Endodermal cell (in vitro differentiated cells): ENCODE results near the gene CEP135. TPM values are rescaled to one million over a fixed set of nuclear protein-coding genes. Genes with fewer than 3 reads are reported as not detected.

Experiments used
- DNase-seq: peaks from one replicate; pipeline ENCODE4 v3.0.0-alpha.2; 2017
- H3K27ac ChIP-seq: 2 replicates; pipeline ENCODE4 v1.5.1; 2013; ENCODE audit warnings: mild to moderate bottlenecking, low read depth, low read length, moderate library complexity
- H3K27me3 ChIP-seq: 2 replicates; pipeline ENCODE4 v1.6.1; 2013; ENCODE audit warnings: mild to moderate bottlenecking, low read length, moderate library complexity; ENCODE audit not compliant: insufficient read depth, control insufficient read depth, poor library complexity, severe bottlenecking
- H3K36me3 ChIP-seq: 2 replicates; pipeline ENCODE4 v1.7.0; 2013; ENCODE audit warnings: mild to moderate bottlenecking, low read length, moderate library complexity; ENCODE audit not compliant: control insufficient read depth, insufficient read depth
- H3K4me1 ChIP-seq: one replicate; pipeline ENCODE4 v1.7.0; 2013; ENCODE audit warnings: low read length; ENCODE audit not compliant: control insufficient read depth, insufficient read depth
- H3K4me3 ChIP-seq: 2 replicates; pipeline ENCODE4 v1.5.1; 2013; ENCODE audit warnings: mild to moderate bottlenecking, low read length, moderate library complexity
- H3K9ac ChIP-seq: 2 replicates; pipeline ENCODE4 v1.6.1; 2013; ENCODE audit warnings: mild to moderate bottlenecking, low read length, moderate library complexity; ENCODE audit not compliant: poor library complexity, severe bottlenecking; ENCODE audit errors: extremely low read depth
- H3K9me3 ChIP-seq: 2 replicates; pipeline ENCODE4 v1.6.1; 2013; ENCODE audit warnings: mild to moderate bottlenecking, low read length, moderate library complexity; ENCODE audit not compliant: control insufficient read depth
- H3K27ac Mint-ChIP-seq: 2 replicates; pipeline ENCODE4 v1.8.0; 2020; ENCODE audit warnings: mixed read lengths
- H3K27me3 Mint-ChIP-seq: 2 replicates; pipeline ENCODE4 v1.8.0; 2021; ENCODE audit warnings: mild to moderate bottlenecking, mixed read lengths; ENCODE audit not compliant: insufficient read depth
- H3K36me3 Mint-ChIP-seq: 2 replicates; pipeline ENCODE4 v1.8.0; 2020; ENCODE audit warnings: low read depth, mixed read lengths
- H3K4me1 Mint-ChIP-seq: 2 replicates; pipeline ENCODE4 v1.8.0; 2020; ENCODE audit warnings: mixed read lengths
- H3K4me3 Mint-ChIP-seq: 2 replicates; pipeline ENCODE4 v1.8.0; 2020; ENCODE audit warnings: mild to moderate bottlenecking, moderate library complexity, mixed read lengths
- H3K9me3 Mint-ChIP-seq: 2 replicates; pipeline ENCODE4 v1.8.0; 2020; ENCODE audit warnings: mild to moderate bottlenecking, mixed read lengths
- CTCF ChIP-seq: fragments of 200-600 bp; sonication (generic); conservative IDR thresholded peaks from 2 replicates; pipeline ENCODE4 v1.5.0; 2021; ENCODE audit warnings: antibody characterized with exemption, mild to moderate bottlenecking
- WGBS, 2 experiments: methylation state at CpG; one replicate each; pipeline versions ENCODE4 v1.1.5 to v1.1.7; 2013; ENCODE audit warnings: missing lambda C conversion rate in 2 of 2, mixed read lengths in 1 of 2; ENCODE audit not compliant: insufficient coverage in 1 of 2, insufficient read length in 1 of 2; 5-methylcytosine and 5-hydroxymethylcytosine counted together
- total RNA-seq, 2 donors: library from RNA; stranded (reverse); fragmentation: NEBNext Ultra II Directional in 1 of 2; extraction: Animal tissue kit (Norgen Biotek cat#: 25700) in 1 of 2; gene quantifications; 2 replicates in 1 of 2; 3 replicates in 1 of 2; pipeline ENCODE4 v1.2.1, GENCODE V29; 2021

CEP135 gene
- total RNA-seq, 2 donors from 2014 or later, result 28.0 to 37.4 TPM

GRCh38 chr4:56038487-56039162, 89.9 kb downstream of the CEP135 start:
- Histone ChIP-seq H3K4me3 (no peak overlapping the region), H3K36me3 (no peaks in the 10 kb centered on the region), H3K27me3 (no peaks in the 10 kb centered on the region), H3K27ac (peak overlapping the region; percentile 36), H3K9me3 (no peaks in the 10 kb centered on the region), H3K4me1 (no peaks in the 10 kb centered on the region), H3K9ac (no peak overlapping the region)
- no peak overlapping the region for H3K27ac Mint-ChIP-seq
- H3K4me3 Mint-ChIP-seq, result no peak overlapping the region
- H3K36me3 Mint-ChIP-seq, result no peaks in the 10 kb centered on the region
- H3K9me3 Mint-ChIP-seq, result no peaks in the 10 kb centered on the region
- 92 to 93% methylated on average over 4 to 8 of the region's 8 CpGs for WGBS, 2 experiments
- no peak for DNase-seq
- H3K27me3 Mint-ChIP-seq, result peaks cover 2% of the 10 kb centered on the region
- no peak for TF ChIP-seq CTCF
- peaks cover 13% of the 10 kb centered on the region for H3K4me1 Mint-ChIP-seq

GRCh38 chr4:56040842-56041241, 92.1 kb downstream of the CEP135 start:
- Histone ChIP-seq H3K9me3 (no peaks in the 10 kb centered on the region), H3K27me3 (no peaks in the 10 kb centered on the region), H3K9ac (no peak overlapping the region), H3K4me1 (no peaks in the 10 kb centered on the region), H3K36me3 (no peaks in the 10 kb centered on the region), H3K4me3 (no peak overlapping the region), H3K27ac (no peak overlapping the region)
- WGBS, 2 experiments, result 63 to 72% methylated on average over 2 of the region's 2 CpGs
- Mint-ChIP-seq H3K27ac (no peak overlapping the region), H3K9me3 (no peaks in the 10 kb centered on the region), H3K4me1 (peaks cover 13% of the 10 kb centered on the region), H3K4me3 (no peak overlapping the region), H3K27me3 (peaks cover 4% of the 10 kb centered on the region), H3K36me3 (no peaks in the 10 kb centered on the region)
- no peak for DNase-seq
- no peak for TF ChIP-seq CTCF

- 91 to 100% methylated on average over 1 of the region's 1 CpG for WGBS, 2 experiments
- Mint-ChIP-seq H3K27me3 (peaks cover 12% of the 10 kb centered on the region), H3K4me3 (no peak overlapping the region), H3K9me3 (no peaks in the 10 kb centered on the region), H3K4me1 (peaks cover 13% of the 10 kb centered on the region), H3K27ac (no peak overlapping the region), H3K36me3 (no peaks in the 10 kb centered on the region)
- Histone ChIP-seq H3K27ac (no peak overlapping the region), H3K4me1 (no peaks in the 10 kb centered on the region), H3K27me3 (no peaks in the 10 kb centered on the region), H3K36me3 (no peaks in the 10 kb centered on the region), H3K4me3 (no peak overlapping the region), H3K9ac (no peak overlapping the region), H3K9me3 (no peaks in the 10 kb centered on the region)
- no peak for TF ChIP-seq CTCF
- DNase-seq, result no peak
Observed at GRCh38 chr4:56042225-56042624, 93.5 kb downstream of the CEP135 start.
